Adrenal gland (tissue), 12 donors: ENCODE results near the gene DR1. TPM values are rescaled to one million over a fixed set of nuclear protein-coding genes. Genes with fewer than 3 reads are reported as not detected.
"Not testable (repeated sequence)": the region's sequence is repeated elsewhere in the genome, so short reads cannot be mapped to it uniquely, and the experiment has no call there.

Experiments
- DNase-seq, 7 donors: peaks; one replicate each; pipeline ENCODE4 v3.0.0-alpha.2; 2019 to 2020
- H3K27ac ChIP-seq, 5 donors: fragments of 200-600 bp; sonication (generic) in 4 of 5; 1 replicate in 3 of 5; 2 replicates in 2 of 5; pipeline versions ENCODE4 v1.5.1 to v1.8.0; 2016 to 2020; ENCODE audit warnings: mild to moderate bottlenecking in 1 of 5
- H3K27me3 ChIP-seq: fragments of 200-600 bp; 2 replicates; pipeline ENCODE4 v1.8.0; 2021
- H3K36me3 ChIP-seq, 2 donors: fragments of 200-600 bp; replicated peaks in 1 of 2; 1 replicate in 1 of 2; 2 replicates in 1 of 2; pipeline versions ENCODE4 v1.5.1 to v1.8.0; 2018 to 2022
- H3K4me1 ChIP-seq, 2 donors: fragments of 200-600 bp; replicated peaks in 1 of 2; 1 replicate in 1 of 2; 2 replicates in 1 of 2; pipeline versions ENCODE4 v1.5.1 to v1.8.0; 2018 to 2021
- H3K4me3 ChIP-seq, 4 donors: fragments of 200-600 bp; sonication (generic) in 3 of 4; one replicate each; pipeline ENCODE4 v1.5.1; 2016 to 2018
- H3K9me3 ChIP-seq, 3 donors: fragments of 200-600 bp; sonication (generic) in 1 of 3; replicated peaks in 1 of 3; 1 replicate in 2 of 3; 2 replicates in 1 of 3; pipeline versions ENCODE4 v1.5.1 to v1.8.0; 2016 to 2021
- POLR2A ChIP-seq, 2 donors: fragments of 450-650 bp; IDR thresholded peaks; one replicate each; pipeline ENCODE4 v1.6.1; 2017; ENCODE audit warnings: antibody characterized with exemption in 2 of 2, mild to moderate bottlenecking in 2 of 2, moderate library complexity in 1 of 2
- WGBS, 4 donors: extraction: QIAGEN DNeasy Blood & Tissue Kit in 2 of 4; methylation state at CpG; one replicate each; pipeline versions ENCODE4 v1.1.5 to v1.1.7; 2013 to 2017; 5-methylcytosine and 5-hydroxymethylcytosine counted together
- intact Hi-C, 2 donors: fragments of 100-400 bp; cut with DNase I; formaldehyde crosslinking; loops; one replicate each; pipeline versions ENCODE4 v1.14.1 to v1.15.0; 2022 to 2023
- polyA plus RNA-seq, 3 donors: library from polyadenylated mRNA; stranded (reverse); fragments of 200-250 nt in 2 of 3; fragments of 350-450 nt in 1 of 3; fragmentation: Illumina TruSeq in 1 of 3; extraction: RNeasy Lipid Tissue Mini Kit (QIAGEN cat#74804) in 1 of 3; gene quantifications; one replicate each; pipeline ENCODE4 v1.2.3, GENCODE V29; 2013 to 2014
- total RNA-seq, 9 donors: library from RNA; depleted of rRNA in 4 of 9; stranded (reverse); fragments of >200 nt in 4 of 9; fragments of 120-200 nt in 1 of 9; fragmentation: NEBNext Ultra II Directional in 1 of 9; extraction: Animal tissue kit (Norgen Biotek cat#: 25700) in 1 of 9; gene quantifications; one replicate each; pipeline versions ENCODE4 v1.1.0 to v1.2.4, GENCODE V29; 2013 to 2023
- TF ChIP-seq, protein P1 (sequence below), 6 experiments: fragments of 450-650 bp in 4 of 6; fragments of 200-600 bp in 2 of 6; sonication (generic) in 1 of 6; IDR thresholded peaks; 1 replicate in 5 of 6; 2 replicates in 1 of 6; pipeline versions ENCODE4 v1.5.1 to v1.8.0; 2016 to 2021; ENCODE audit warnings: antibody characterized with exemption in 6 of 6, mild to moderate bottlenecking in 2 of 6, moderate library complexity in 1 of 6
- donor health status: healthy with polysubstance abuse.
- donor health status: Bipolar disorder and iron deficiency.
- donor health status: DM: yes; HTN: yes; CAD: no.
- donor health status: DM: no; HTN: no; CAD: no.
- donor health status: DM: no; HTN: no; CAD: no.
- donor health status: DM: yes; HTN: yes; CAD: no.

The DR1 gene
- total and polyA plus RNA-seq, 12 donors: 3.9 to 72.0 (median 34.2) TPM

DNA sequence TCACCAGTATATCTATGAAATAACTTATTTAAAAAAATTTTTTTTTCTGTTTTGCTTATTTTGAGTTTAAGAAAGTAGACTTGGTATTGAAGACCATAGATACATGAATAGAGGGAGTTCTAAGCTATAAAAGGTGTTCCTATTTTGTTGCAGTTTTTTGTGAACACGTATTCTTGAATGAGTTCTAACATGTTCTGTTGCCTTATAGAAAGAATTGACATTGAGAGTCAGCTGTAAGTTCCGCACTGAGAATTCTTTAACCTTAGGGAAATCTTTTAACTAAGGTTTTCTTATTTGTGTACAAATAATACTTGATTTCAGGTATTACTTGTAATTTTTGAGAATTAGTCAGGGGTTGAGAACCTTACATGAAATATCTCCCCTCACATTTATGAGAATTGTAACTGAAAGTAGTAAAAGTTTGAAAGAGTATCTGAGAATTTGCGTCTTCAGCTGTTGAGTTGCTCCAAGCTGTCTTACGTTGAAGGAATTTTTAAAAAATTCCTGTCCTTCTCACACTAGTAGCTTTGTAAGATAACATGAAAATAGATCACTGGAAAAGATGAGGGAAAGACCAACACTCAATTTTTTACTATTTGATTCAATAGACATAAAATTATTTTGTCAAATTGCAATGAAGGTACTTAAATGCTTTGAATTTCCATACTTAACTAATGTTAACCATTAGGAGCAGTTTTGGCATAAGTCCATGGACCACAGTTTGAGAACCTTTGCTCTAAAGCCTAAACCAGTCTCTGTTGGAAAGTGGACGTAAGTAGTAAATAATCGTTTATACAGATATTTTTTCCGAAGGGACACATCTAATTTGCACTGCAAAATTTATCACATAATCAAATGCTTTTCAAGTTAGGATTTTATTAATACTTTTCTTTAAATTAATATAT is 3.8 kb downstream of the DR1 start:
- WGBS, 4 donors: 71 to 78% (median 75%) methylated on average over 7 of the region's 7 CpGs
- intact Hi-C loops: no loop called here

DNA sequence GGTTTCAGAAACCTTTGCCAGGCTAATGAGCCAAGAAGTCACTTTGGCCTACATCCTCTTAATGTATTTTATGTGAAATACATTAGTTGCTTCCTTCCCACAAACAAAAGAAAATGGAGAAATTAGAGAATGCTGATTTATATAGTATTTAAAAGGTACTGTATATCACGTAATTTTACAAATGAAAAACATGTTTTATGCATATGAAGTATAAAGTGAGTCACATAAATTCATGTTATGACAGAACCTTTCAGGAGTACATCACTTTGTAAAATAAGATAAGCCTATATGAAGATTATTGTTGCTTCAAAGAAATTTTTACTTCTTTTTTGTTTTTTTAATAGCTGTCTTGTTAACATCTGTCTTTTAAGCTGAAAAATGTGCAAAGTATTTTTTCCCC is 4.6 kb downstream of the DR1 start:
- peaks cover 0 to 12% of the 10 kb centered on the region in 2 donors for H3K36me3 ChIP-seq
- no peak overlapping the region for H3K27ac ChIP-seq
- H3K9me3 ChIP-seq: peaks cover 0 to 5% (median 0%) of the 10 kb centered on the region in 3 donors
- TF ChIP-seq, protein P1, sequence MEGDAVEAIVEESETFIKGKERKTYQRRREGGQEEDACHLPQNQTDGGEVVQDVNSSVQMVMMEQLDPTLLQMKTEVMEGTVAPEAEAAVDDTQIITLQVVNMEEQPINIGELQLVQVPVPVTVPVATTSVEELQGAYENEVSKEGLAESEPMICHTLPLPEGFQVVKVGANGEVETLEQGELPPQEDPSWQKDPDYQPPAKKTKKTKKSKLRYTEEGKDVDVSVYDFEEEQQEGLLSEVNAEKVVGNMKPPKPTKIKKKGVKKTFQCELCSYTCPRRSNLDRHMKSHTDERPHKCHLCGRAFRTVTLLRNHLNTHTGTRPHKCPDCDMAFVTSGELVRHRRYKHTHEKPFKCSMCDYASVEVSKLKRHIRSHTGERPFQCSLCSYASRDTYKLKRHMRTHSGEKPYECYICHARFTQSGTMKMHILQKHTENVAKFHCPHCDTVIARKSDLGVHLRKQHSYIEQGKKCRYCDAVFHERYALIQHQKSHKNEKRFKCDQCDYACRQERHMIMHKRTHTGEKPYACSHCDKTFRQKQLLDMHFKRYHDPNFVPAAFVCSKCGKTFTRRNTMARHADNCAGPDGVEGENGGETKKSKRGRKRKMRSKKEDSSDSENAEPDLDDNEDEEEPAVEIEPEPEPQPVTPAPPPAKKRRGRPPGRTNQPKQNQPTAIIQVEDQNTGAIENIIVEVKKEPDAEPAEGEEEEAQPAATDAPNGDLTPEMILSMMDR (IDR thresholded peaks at IDR 0.05): no peak
- no peak for TF ChIP-seq POLR2A (IDR thresholded peaks at IDR 0.05)
- intact Hi-C loops: no loop called here
- H3K27me3 ChIP-seq: no peaks in the 10 kb centered on the region
- H3K4me1 ChIP-seq: peaks cover 27 to 73% of the 10 kb centered on the region in 2 donors
- no peak overlapping the region for H3K4me3 ChIP-seq
- 85 to 94% (median 92%) methylated on average over 1 of the region's 1 CpG for WGBS, 4 donors
- no peak for DNase-seq

More for the DNA sequence above, 3.8 kb downstream of the DR1 start:
- H3K27me3 ChIP-seq: no peaks in the 10 kb centered on the region
- peaks cover 0 to 4% (median 0%) of the 10 kb centered on the region in 3 donors for H3K9me3 ChIP-seq
- no peak for DNase-seq
- H3K4me3 ChIP-seq: peak overlapping the region in 1 of 4 donors; percentile 96
- H3K27ac ChIP-seq: no peak overlapping the region
- TF ChIP-seq, protein P1 (IDR thresholded peaks at IDR 0.05): no peak
- no peak for TF ChIP-seq POLR2A (IDR thresholded peaks at IDR 0.05)
- peaks cover 0 to 3% of the 10 kb centered on the region in 2 donors for H3K36me3 ChIP-seq
- peaks cover 27 to 78% of the 10 kb centered on the region in 2 donors for H3K4me1 ChIP-seq

DNA sequence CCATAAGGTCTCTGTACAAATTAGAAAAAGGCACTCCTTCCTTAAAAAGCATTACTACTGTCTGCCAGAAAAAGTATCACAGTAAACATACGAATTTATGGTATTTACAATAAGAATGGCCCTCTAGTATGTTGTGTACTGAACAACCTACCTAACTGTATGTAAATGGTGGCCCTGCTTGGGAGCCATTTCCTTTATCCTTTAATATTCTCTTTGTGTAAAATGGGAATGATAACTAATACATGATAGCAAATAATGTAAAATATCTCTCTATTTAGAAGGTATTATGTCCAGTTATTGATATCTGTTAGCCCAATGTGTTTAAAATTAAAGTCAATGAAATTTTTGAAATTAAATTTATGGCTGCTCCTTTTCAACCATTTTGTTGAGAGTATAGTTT is 5.2 kb downstream of the DR1 start:
- no peak for DNase-seq
- H3K9me3 ChIP-seq: peaks cover 0 to 5% (median 0%) of the 10 kb centered on the region in 3 donors
- intact Hi-C loops: no loop called here
- peaks cover 0 to 13% of the 10 kb centered on the region in 2 donors for H3K36me3 ChIP-seq
- H3K27ac ChIP-seq: no peak overlapping the region
- H3K4me1 ChIP-seq: peaks cover 27 to 73% of the 10 kb centered on the region in 2 donors
- TF ChIP-seq, protein P1 (IDR thresholded peaks at IDR 0.05): no peak
- no peak for TF ChIP-seq POLR2A (IDR thresholded peaks at IDR 0.05)
- H3K27me3 ChIP-seq: no peaks in the 10 kb centered on the region
- H3K4me3 ChIP-seq: no peak overlapping the region
- 83 to 95% (median 89%) methylated on average over 1 of the region's 1 CpG for WGBS, 4 donors

DNA sequence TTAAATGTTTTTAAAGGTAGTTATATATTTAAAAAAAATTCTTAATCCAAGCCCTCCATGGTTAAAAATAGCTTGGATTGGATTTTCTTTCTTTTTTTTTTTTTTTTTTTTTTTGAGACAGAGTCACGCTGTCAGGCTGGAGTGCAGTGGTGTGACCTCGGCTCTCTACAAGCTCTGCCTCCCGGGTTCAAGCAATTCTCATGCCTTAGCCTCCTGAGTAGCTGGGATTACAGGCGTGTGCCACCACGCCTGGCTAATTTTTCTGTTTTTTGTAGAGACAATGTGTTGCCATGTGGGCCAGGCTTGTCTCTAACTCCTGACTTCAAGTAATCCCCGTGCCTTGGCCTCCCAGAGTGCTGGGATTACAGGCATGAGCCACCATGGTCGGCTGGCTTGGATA is 5.6 kb downstream of the DR1 start:
- H3K27ac ChIP-seq, intact Hi-C loops, DNase-seq, H3K9me3 ChIP-seq, H3K27me3 ChIP-seq, H3K4me3 ChIP-seq: not testable (repeated sequence)
- H3K4me1 ChIP-seq: peaks cover 27 to 73% of the 10 kb centered on the region in 2 donors
- 61 to 79% (median 73%) methylated on average over 7 of the region's 7 CpGs for WGBS, 4 donors
- peaks cover 0 to 13% of the 10 kb centered on the region in 2 donors for H3K36me3 ChIP-seq
